ENCODE measurements around the gene CASQ2. TPM values are rescaled to one million over a fixed set of nuclear protein-coding genes. Genes with fewer than 3 reads are reported as not detected.
A peak's percentile ranks its signal among the peaks of the same experiment; 100 is the strongest.

Gene CASQ2
- total and polyA plus RNA-seq, 10 of the 15 experiments (the other 5 are each of a cell fraction or from before 2014, with no cell fraction given): not detected

DNA sequence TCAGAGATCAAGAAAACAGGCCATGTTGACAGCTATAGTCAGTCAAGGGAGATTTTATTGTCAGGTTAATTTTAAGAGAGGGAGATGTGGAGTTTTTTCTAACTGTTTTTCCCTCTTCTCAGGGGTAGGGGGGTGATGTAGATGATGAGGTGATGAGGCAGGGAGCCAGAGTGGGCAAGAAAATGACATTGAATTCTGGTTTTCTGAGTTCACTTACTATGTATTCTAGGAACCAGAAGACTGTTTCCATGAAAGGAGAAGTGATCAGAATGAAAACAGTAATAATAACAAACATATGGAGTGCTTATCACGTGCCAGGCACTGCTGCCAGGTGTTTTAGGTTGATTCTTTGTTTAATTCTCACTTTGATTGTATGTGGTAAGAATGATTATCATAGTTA, 40.2 kb downstream of the CASQ2 start:
- TF ChIP-seq RCOR1 (conservative IDR thresholded peaks at IDR 0.05; ENCODE audit: low read depth, low read length) (no peak), HCFC1 (IDR thresholded peaks at IDR 0.05; ENCODE audit: low read length) (no peak)
- FAIRE-seq: no peak
- Histone ChIP-seq H3K27me3 (replicated peaks in 1 of 2; ENCODE audit: control insufficient read depth in 2 of 2, insufficient read depth in 2 of 2, low read length in 1 of 2) (no peaks in the 10 kb centered on the region), H3K4me1 (ENCODE audit: control insufficient read depth, insufficient read depth, low read length) (peaks cover 13% of the 10 kb centered on the region), H3K79me2 (ENCODE audit: control insufficient read depth, insufficient read depth, low read length) (no peaks in the 10 kb centered on the region), H4K20me1 (ENCODE audit: control insufficient read depth, insufficient read depth) (no peaks in the 10 kb centered on the region), H3K36me3 (ENCODE audit: control insufficient read depth in 2 of 2, insufficient read depth in 2 of 2, low read length in 1 of 2) (no peaks in the 10 kb centered on the region), H3K9me3 (replicated peaks; ENCODE audit: control insufficient read depth, insufficient read depth, low read length) (no peaks in the 10 kb centered on the region), H3K4me3 (no peak overlapping the region), H3K27ac (ENCODE audit: control insufficient read depth, insufficient read depth) (no peak overlapping the region), H3K4me2 (ENCODE audit: control insufficient read depth, insufficient read depth) (no peak overlapping the region), H2AFZ (ENCODE audit: control insufficient read depth, low read depth, low read length) (peak overlapping the region; percentile 10; the same call in 1 of the 2 replicates), H3K9ac (ENCODE audit: control insufficient read depth, insufficient read depth, low read length) (no peak overlapping the region)
- no peak for DNase-seq (ENCODE audit: low read depth, low spot score)
- ChIA-PET SMC1A (ENCODE audit: uncharacterized antibody, unreplicated experiment) (no interaction called here), CTCF (interaction anchor here (1.0 to 1.4 kb wide), 4 partner anchors 10 to 43 kb away, joined by 3 to 6 read pairs (median 5); no protein-coding TSS in a partner anchor), POLR2A (no interaction called here), RAD21 (ENCODE audit: unreplicated experiment) (no interaction called here)
- no peak for ATAC-seq
- intact Hi-C loops (cut with micrococcal nuclease; ENCODE audit: unreplicated experiment): no loop called here
- BruUV-seq (replicated peaks): no TSS peak
- in situ Hi-C loops (cut with MboI): no loop called here
- 58% methylated on average over 1 of the region's 1 CpG for WGBS (ENCODE audit: insufficient coverage, insufficient replicate concordance, low lambda C conversion rate, missing lambda C conversion rate)

DNA sequence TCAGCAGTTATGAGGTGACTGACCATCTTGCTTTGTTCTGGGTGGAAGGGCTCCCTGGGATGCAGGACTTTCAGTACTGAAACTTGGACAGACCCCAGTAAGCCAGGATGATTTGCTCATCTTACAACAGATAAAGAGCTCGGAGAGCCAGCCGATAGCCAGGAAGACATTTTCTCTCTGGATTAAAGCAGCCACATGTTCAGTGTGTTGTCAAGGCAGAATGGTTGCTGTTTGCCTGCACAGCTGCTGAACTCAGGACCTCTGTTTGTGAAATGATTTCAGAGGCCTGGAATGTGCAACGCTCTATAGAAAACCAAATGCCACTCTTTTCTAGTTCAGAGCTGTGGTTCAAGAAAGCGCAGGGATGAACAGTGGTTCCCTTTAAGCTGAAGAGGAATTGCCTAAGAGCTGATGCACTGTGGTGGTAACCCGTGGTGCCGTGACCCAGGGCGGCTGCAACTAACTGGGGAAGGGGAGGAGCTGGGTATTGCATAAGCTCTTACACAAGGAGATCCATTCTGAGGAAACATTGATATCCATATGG, 40.7 kb downstream of the CASQ2 start:
- H3K27ac ChIP-seq (ENCODE audit: control insufficient read depth, insufficient read depth): no peak overlapping the region
- 82% methylated on average over 7 of the region's 7 CpGs for WGBS (ENCODE audit: insufficient coverage, insufficient replicate concordance, low lambda C conversion rate, missing lambda C conversion rate)
- H3K79me2 ChIP-seq (ENCODE audit: control insufficient read depth, insufficient read depth, low read length): no peaks in the 10 kb centered on the region
- no TSS peak for BruUV-seq (replicated peaks)
- H3K4me3 ChIP-seq: no peak overlapping the region
- no peaks in the 10 kb centered on the region for H3K27me3 ChIP-seq (replicated peaks in 1 of 2; ENCODE audit: control insufficient read depth in 2 of 2, insufficient read depth in 2 of 2, low read length in 1 of 2)
- intact Hi-C loops (cut with micrococcal nuclease; ENCODE audit: unreplicated experiment) (no loop called here), in situ Hi-C loops (cut with MboI) (no loop called here)
- H2AFZ ChIP-seq (ENCODE audit: control insufficient read depth, low read depth, low read length): no peak overlapping the region
- no peak overlapping the region for H3K9ac ChIP-seq (ENCODE audit: control insufficient read depth, insufficient read depth, low read length)
- ChIA-PET SMC1A (ENCODE audit: uncharacterized antibody, unreplicated experiment) (no interaction called here), RAD21 (ENCODE audit: unreplicated experiment) (no interaction called here), CTCF (interaction anchor here (1.0 to 1.4 kb wide), 4 partner anchors 10 to 44 kb away, joined by 3 to 6 read pairs (median 5); no protein-coding TSS in a partner anchor), POLR2A (no interaction called here)
- no peak for ATAC-seq
- TF ChIP-seq KDM1A (IDR thresholded peaks at IDR 0.05; ENCODE audit: borderline replicate concordance) (no peak), POLR2AphosphoS5 (IDR thresholded peaks at IDR 0.05; ENCODE audit: low read length) (no peak), RELA (IDR thresholded peaks at IDR 0.05; ENCODE audit: borderline replicate concordance, partially characterized antibody) (no peak), CHD1 (IDR thresholded peaks at IDR 0.05; ENCODE audit: low read depth, low read length) (no peak), HCFC1 (IDR thresholded peaks at IDR 0.05; ENCODE audit: low read length) (no peak), MYB (IDR thresholded peaks at IDR 0.05; ENCODE audit: borderline replicate concordance, low read depth, low read length) (no peak), BACH1 (IDR thresholded peaks at IDR 0.05; ENCODE audit: borderline replicate concordance) (no peak), MEF2B (IDR thresholded peaks at IDR 0.05; ENCODE audit: partially characterized antibody, poor library complexity, severe bottlenecking) (no peak), SMAD5 (IDR thresholded peaks at IDR 0.05; ENCODE audit: low read depth) (no peak), CBX3 (IDR thresholded peaks at IDR 0.05; ENCODE audit: borderline replicate concordance, low read depth) (no peak), ETV6 (conservative IDR thresholded peaks at IDR 0.05 in 1 of 2, IDR thresholded peaks at IDR 0.05 in 1 of 2; ENCODE audit: borderline replicate concordance in 1 of 2, low read depth in 1 of 2) (no peak)
- TF ChIP-seq, protein P1, sequence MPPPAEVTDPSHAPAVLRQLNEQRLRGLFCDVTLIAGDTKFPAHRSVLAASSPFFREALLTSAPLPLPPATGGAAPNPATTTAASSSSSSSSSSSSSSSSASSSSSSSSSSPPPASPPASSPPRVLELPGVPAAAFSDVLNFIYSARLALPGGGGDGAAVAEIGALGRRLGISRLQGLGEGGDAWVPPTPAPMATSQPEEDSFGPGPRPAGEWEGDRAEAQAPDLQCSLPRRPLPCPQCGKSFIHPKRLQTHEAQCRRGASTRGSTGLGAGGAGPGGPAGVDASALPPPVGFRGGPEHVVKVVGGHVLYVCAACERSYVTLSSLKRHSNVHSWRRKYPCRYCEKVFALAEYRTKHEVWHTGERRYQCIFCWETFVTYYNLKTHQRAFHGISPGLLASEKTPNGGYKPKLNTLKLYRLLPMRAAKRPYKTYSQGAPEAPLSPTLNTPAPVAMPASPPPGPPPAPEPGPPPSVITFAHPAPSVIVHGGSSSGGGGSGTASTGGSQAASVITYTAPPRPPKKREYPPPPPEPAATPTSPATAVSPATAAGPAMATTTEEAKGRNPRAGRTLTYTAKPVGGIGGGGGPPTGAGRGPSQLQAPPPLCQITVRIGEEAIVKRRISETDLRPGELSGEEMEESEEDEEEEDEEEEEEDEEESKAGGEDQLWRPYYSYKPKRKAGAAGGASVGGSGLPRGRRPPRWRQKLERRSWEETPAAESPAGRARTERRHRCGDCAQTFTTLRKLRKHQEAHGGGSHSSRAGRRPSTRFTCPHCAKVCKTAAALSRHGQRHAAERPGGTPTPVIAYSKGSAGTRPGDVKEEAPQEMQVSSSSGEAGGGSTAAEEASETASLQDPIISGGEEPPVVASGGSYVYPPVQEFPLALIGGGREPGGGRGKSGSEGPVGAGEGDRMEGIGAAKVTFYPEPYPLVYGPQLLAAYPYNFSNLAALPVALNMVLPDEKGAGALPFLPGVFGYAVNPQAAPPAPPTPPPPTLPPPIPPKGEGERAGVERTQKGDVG (CRISPR knock-in tag; IDR thresholded peaks at IDR 0.05): no peak
- TF ChIP-seq, protein P2, sequence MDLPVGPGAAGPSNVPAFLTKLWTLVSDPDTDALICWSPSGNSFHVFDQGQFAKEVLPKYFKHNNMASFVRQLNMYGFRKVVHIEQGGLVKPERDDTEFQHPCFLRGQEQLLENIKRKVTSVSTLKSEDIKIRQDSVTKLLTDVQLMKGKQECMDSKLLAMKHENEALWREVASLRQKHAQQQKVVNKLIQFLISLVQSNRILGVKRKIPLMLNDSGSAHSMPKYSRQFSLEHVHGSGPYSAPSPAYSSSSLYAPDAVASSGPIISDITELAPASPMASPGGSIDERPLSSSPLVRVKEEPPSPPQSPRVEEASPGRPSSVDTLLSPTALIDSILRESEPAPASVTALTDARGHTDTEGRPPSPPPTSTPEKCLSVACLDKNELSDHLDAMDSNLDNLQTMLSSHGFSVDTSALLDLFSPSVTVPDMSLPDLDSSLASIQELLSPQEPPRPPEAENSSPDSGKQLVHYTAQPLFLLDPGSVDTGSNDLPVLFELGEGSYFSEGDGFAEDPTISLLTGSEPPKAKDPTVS (IDR thresholded peaks at IDR 0.05; ENCODE audit: low read depth, low read length): no peak
- no peak for FAIRE-seq
- no peaks in the 10 kb centered on the region for H3K9me3 ChIP-seq (replicated peaks; ENCODE audit: control insufficient read depth, insufficient read depth, low read length)
- no peaks in the 10 kb centered on the region for H4K20me1 ChIP-seq (ENCODE audit: control insufficient read depth, insufficient read depth)
- no peaks in the 10 kb centered on the region for H3K36me3 ChIP-seq (ENCODE audit: control insufficient read depth in 2 of 2, insufficient read depth in 2 of 2, low read length in 1 of 2)
- no peak overlapping the region for H3K4me2 ChIP-seq (ENCODE audit: control insufficient read depth, insufficient read depth)
- no peak for DNase-seq (ENCODE audit: low read depth, low spot score)
- peaks cover 13% of the 10 kb centered on the region for H3K4me1 ChIP-seq (ENCODE audit: control insufficient read depth, insufficient read depth, low read length)
